GM23248 (cell line): ENCODE results near the gene ZCCHC17.

ENCODE experiments used
- EZH2 ChIP-seq: fragments of 200-600 bp; sonication (generic); IDR thresholded peaks from 2 replicates; pipeline ENCODE4 v1.6.1; 2018; ENCODE audit warnings: antibody characterized with exemption, mild to moderate bottlenecking; ENCODE audit not compliant: insufficient read depth, poor library complexity, severe bottlenecking
- EZH2phosphoT487 ChIP-seq: fragments of 200-600 bp; sonication (generic); IDR thresholded peaks from 2 replicates; pipeline ENCODE4 v1.6.1; 2018; ENCODE audit warnings: antibody characterized with exemption, moderate library complexity, mild to moderate bottlenecking, low read depth; ENCODE audit not compliant: insufficient read depth

GRCh38 chr1:31413405-31414001, 116.7 kb downstream of the ZCCHC17 start:
- TF ChIP-seq EZH2 (no peak), EZH2phosphoT487 (no peak)
